Endometrial microvascular endothelial cells (primary cell): ENCODE measurements around the gene WNK4. TPM values are rescaled to one million over a fixed set of nuclear protein-coding genes. Genes with fewer than 3 reads are reported as not detected.
"Not testable (repeated sequence)": the region's sequence is repeated elsewhere in the genome, so short reads cannot be mapped to it uniquely, and the experiment has no call there.

ENCODE experiments used
- in situ Hi-C: cut with HindIII; loops from 2 replicates; pipeline ENCODE4 v1.10.0; 2017; ENCODE audit warnings: low sequenced_read_pairs, low pct_unique_long_range_greater_than_20kb; ENCODE audit errors: inconsistent ontology term
- total RNA-seq: library from RNA; depleted of rRNA; stranded (reverse); fragments of >200 nt; gene quantifications from one replicate; pipeline ENCODE4 v1.2.3, GENCODE V29; 2015; ENCODE audit errors: inconsistent ontology term

The WNK4 gene
- total RNA-seq, result 6.5 TPM

GRCh38 chr17:42779936-42780850, at the start of gene WNK4:
Gene WNK4 (plus strand): TSS chr17:42780610. CDS start chr17:42780699, 89 bp downstream.
- in situ Hi-C loops, result no loop called here

DNA sequence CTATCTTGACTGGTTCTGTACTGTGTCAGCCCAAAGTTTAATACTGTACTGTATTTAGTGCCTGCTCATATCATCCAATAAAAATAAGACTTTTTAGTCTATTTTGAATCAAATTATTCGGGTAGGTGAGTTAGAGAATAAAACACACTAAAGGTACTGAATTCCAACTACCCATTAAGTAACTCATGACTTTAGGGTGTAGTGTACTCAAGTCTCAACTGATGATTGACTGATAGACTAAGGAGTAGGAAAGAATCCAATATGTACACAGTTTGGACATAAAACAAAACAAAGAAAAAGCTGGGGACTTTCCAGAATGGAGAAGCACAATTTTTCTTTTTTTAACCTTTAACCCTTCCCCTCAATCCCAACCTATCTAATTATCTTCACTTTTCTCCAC, 39.7 kb upstream of the WNK4 start:
- in situ Hi-C loops, result no loop called here

DNA sequence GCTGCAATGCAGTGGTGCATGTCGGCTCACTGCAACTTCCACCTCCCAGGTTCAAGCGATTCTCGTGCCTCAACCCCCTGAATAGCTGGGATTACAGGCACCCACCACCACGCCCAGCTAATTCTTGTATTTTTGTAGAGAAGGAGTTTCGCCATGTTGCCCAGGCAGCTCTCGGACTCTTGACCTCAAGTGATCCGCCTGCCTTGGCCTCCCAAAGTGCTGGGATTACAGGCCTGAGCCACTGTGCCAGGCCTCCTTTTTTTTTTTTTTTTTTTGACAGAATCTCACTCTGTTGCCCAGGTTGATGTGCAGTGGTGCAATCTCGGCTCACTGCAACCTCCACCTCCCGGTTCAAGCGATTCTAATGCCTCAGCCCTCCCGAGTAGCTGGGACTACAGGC, 37.5 kb upstream of the WNK4 start:
- in situ Hi-C loops, result not testable (repeated sequence)

DNA sequence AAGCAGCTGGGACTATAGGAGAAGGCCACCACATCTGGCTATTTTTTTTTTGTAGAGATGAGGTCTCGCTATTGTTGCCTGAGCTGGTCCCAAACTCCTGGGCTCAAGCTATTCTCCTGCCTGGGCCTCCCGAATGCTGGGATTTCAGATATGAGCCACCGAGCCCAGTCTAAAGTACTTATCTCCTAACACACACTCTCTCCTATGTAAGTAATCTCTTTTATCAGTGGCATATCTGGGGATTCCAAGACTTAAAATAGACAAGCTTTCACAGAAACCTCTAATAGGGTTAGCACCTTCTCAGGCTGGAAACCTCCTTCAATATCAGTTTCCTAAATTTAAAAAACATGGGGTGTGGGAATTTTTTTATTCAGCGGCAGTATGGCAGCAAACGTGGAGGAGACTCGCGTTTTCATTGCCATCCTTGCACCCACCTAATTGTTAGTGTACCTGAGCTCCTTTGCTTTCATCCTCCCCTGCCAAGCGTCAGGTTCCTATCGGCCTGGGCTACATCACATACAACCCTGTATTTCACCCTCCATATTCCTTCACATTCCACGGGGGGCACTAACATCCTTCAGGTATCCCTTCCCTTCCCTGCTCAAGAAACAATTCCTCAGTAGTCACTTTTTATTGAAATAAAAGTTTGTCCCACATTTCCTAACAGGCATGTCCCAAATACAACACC, 36.7 kb upstream of the WNK4 start:
- in situ Hi-C loops, result no loop called here

DNA sequence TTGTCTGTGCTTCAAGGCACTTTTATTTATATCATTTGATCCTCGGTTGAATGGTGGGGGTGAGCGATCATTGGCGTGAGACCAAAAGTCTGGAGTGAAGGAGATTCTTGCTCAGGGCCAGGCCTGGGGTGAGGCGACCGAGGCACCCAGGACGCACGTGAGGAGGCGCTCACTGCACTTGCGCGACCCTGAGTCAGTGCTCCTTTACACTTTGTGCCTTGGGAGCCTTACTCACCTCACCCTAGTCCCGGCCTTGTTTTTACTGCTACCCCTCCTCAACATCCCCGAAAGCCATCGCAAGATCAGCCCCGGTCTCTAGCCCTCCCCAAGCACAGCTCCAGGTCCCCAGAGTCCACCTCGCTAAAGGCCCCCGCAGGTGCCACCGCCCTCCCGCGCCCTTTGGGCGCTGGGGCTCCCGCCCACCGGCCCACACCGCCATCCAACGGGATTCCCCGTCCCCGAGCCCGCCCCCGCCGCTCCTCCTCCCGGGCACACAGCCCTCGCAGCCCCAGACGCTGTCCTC, 36.1 kb upstream of the WNK4 start:
- in situ Hi-C loops, result no loop called here

GRCh38 chr17:42744806-42745617, 35.4 kb upstream of the WNK4 start, which contains the start of gene EZH1:
Gene EZH1 (minus strand): TSS chr17:42745040. CDS start chr17:42728941, 16,099 bp downstream.
- in situ Hi-C loops, result no loop called here

DNA sequence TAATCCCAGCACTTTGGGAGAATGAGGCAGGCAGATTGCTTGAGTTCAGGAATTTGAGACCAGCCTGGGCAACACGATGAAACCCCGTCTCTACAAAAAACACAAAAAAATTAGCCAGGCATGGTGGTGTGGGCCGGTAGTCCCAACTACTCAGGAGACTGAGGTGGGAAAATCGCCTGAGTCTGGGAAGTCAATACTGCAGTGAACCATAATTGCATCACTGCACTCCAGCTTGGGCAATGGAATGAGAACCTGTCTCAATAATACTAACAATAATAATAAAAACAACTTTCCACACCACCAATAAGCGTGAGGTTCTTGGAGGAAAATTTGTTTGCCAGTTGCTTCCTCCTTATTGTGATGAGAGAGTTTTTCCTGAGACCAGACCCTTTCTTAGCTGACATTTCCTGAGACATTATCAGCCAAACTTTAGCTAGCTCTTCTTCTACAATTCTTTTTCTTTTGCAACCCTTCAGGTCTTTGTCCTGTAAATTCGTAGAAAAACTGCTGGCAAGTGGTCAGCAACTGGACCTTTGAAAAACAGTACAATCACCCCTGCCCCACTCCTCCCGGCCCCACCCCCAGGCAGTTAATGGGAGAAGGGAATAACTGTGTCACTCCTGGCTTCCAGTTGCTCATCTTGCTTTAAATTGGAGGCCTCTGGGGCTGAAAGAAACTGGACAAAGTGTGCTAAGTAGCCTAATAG, 32.1 kb upstream of the WNK4 start:
- in situ Hi-C loops, result no loop called here

- in situ Hi-C loops, result no loop called here
Observed at GRCh38 chr17:42748908-42749798, 31.3 kb upstream of the WNK4 start.

DNA sequence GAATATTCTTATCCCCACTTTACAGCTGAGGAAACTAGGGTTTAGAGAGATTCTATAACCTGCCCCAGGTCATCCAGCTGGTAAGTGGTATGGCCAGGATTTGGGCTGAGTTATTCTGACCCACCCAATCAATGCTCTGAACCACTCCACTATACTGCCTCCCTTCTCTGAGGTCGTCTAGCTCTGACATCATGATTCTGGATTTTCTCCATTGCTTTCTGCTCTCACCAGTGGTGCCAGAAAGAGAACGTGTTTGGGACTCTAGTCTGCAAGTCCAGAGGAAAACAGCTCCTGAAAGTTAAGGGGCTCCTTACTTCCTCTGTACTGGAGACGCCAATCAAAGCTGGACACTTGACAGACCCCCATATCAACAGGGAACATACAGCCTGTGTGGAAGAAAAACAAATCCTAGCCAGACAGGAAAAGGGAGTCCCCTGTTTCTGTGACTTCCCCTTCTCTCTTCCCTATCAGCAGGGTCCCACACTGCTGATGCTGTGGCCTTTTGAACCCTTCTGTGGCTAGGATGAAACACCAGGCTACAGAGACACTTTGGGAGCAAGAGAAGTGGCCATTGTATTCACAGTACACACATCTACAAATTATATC, 29.6 kb upstream of the WNK4 start:
- in situ Hi-C loops, result no loop called here

- in situ Hi-C loops, result no loop called here
Observed at GRCh38 chr17:42751628-42752027, 28.8 kb upstream of the WNK4 start.

DNA sequence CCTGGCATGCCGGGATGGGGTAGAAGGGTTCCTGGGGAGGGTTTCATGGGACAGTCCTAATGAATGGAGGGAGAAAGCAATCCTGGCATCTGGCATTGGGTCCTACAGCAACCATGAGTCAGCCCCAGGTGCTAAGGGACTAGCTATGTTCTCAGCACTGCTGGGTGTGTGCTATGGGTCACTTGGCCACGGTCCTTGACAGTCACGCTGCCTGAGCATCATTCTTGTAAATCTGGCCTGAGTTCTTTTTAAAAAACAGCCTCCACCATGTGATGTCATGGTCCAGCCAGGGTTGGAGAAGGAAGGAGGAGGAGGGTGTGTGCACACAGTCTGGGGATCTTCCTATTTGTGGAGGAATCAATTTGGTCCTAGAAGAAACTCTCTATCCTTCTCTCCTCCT, 25.6 kb upstream of the WNK4 start:
- in situ Hi-C loops, result no loop called here

- in situ Hi-C loops, result no loop called here
Observed at GRCh38 chr17:42759982-42760651, 20.3 kb upstream of the WNK4 start.

DNA sequence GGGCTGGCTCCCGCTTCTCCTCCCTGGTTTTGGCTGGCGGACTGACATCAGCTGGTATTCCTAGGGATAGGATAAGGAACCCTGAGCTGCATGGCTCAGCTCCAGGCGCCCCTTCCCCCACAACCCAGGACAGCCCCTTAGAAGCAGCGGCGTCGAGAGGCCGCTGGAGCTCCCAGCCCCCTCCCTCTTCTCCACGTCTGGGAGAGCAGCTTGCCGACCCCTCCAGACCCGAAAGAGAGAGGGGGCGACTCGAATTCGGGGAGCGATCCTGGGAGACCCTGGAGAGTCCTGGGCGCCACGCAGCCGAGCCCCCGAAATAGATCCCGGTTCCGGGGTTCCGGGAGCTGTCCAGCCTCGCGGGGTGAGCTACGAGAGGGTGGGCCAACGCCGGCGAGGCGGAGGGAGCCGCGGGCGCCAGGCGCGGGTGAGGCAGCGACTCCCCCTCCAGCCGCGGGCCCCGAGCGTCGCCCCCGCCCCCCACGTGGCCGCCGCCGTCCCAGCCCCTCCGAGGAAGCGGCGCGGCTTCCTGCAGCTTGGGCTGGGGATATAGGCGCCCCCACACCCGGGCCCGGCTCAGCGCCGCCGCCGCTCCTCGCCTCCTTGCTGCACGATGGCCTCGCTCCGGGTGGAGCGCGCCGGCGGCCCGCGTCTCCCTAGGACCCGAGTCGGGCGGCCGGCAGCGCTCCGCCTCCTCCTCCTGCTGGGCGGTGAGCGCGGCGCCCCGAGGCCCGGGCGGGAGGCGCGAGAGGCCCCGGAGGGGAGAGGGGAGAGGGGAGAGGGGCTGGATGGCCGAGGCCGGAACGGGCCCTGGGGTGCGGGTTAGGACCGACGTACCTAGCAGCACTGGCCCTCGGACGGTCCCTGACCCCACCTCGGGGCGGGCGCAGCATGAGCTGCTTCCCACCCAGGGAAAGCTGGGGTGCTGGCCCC, 19.5 kb upstream of the WNK4 start, which contains the start of gene RAMP2:
Gene RAMP2 (plus strand): TSS at position 576 of the 930 bp plus-strand sequence. CDS start 35 bp downstream, at position 611.
- in situ Hi-C loops, result no loop called here

DNA sequence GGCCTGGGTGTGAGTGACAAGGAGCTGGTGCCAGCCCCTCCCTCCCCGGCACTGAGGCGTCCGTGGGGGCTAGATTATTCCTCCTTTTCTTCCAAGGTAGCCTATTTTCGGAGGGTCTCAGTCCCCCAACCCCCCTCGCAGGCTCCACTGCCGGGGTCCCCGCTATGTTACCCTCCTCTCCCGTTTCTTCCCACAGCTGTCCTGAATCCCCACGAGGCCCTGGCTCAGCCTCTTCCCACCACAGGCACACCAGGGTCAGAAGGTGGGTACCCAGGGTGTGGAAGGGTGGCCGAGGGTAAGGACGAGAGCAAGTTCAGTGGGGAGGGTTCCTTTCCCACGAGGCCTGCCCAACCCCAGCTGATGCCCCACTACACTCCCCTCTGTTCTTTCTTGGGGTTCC, 18.8 kb upstream of the WNK4 start:
- in situ Hi-C loops, result no loop called here

DNA sequence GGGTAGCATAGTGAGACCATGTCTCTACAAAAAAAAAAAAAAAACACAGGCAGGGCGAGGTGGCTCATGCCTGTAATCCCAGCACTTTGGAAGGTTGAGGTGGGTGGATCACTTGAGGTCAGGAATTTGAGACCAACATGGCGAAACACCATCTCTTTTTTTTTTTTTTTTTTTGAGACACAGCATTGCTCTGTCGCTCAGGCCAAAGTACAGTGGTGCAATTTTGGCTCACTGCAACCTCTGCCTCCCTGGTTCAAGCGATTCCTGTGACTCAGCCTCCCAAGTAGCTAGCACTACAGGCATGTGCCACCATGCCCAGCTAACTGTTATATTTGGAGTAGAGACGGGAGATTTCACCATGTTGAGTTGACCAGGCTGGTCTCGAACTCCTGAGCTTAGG, 14.3 kb upstream of the WNK4 start:
- in situ Hi-C loops, result no loop called here

- in situ Hi-C loops, result no loop called here
Observed at GRCh38 chr17:42767512-42767911, 12.9 kb upstream of the WNK4 start.
